ENCODE data around the gene MINDY1.

- TF ChIP-seq CTCF (IDR thresholded peaks at IDR 0.05) (no peak), POLR2A (IDR thresholded peaks at IDR 0.05) (no peak)
Measured at GRCh38 chr1:150960646-150961045, 46.1 kb downstream of the MINDY1 start.
